Effector CD8-positive, alpha-beta T cell (primary cell): Measurements from ENCODE around the gene NLRC5.
A peak's percentile ranks its signal among the peaks of the same experiment; 100 is the strongest.
"Not testable (repeated sequence)": the region's sequence is repeated elsewhere in the genome, so short reads cannot be mapped to it uniquely, and the experiment has no call there.

Source experiments
- DNase-seq: peaks from one replicate; lab custom pipeline; 2025; lab: John Stamatoyannopoulos, UW

NLRC5 gene

DNA sequence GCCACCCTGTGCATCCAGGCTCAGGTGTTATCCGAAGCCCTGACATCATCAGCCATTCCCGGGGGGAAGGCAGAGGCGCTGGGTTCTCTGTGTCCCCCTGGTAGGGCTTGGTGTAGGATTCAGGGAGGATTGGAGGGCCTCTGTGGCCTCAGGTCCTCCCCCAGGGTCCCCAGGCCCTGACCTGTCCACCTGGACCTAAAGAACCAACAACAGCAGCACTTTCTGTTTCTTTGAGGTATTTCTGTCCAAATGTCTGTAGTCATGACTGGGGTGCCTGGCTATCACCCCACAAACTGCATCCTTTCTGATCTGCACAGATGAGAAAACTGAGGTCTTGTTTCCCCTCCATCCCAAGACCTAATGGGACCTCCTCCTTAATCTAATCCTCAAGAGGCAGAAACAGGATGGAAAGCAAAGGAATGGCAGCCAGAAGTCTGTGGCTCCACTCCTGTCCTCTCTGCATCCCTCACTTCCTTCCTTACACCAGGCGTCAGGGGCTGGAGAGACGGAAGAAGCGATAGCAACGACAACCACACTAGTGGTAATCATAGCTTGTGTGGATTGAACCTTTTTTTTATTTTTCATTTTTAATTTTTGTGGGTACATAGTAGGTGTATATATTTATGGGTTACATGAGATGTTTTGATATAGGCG is 11.8 kb downstream of the NLRC5 start:
- DNase-seq = no peak

DNA sequence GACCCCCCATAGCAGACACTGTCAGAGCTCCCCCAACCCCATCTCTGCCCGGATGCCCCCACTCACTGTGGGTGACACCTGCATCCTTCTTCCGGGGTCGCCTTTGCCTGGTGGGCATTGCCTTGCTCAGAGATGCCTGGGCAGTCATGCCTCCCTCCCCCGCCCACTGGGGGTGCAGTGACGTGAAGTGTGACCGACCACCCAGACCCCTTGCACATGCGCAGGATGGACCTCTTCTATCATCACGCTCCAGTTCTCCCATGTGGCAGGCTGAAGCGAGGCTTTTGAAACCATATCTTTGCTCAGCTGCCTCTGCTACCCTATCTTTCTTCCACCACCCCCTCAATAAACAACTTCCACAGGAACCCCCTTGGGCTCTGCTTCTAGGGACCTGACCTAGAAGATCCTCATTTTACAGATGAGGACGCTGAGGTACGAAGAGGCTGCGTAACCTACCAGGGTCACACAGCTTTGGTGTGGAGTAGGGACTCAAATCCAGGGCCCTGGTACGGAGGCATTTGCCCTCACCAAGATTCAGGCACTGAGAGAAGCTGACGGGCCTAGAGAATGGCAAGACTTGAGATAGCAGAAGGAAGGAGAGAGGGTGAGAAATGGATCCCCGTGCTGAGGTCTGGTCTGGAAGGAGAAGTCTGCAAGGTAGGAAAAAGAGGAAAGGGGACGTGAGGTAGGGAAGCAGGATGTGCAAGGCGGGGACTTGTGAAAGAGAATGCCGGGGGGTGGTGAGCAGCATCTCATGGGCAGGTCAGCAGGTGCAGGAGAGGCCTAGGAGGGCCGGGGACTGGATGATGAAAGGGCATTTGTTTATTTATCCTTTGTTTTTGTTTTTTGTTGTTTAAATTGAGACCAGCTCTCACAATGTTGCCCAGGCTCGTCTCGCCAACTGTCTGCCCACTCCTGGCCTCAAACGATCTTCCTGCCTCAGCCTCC is 14.4 kb downstream of the NLRC5 start:
- DNase-seq = no peak

DNA sequence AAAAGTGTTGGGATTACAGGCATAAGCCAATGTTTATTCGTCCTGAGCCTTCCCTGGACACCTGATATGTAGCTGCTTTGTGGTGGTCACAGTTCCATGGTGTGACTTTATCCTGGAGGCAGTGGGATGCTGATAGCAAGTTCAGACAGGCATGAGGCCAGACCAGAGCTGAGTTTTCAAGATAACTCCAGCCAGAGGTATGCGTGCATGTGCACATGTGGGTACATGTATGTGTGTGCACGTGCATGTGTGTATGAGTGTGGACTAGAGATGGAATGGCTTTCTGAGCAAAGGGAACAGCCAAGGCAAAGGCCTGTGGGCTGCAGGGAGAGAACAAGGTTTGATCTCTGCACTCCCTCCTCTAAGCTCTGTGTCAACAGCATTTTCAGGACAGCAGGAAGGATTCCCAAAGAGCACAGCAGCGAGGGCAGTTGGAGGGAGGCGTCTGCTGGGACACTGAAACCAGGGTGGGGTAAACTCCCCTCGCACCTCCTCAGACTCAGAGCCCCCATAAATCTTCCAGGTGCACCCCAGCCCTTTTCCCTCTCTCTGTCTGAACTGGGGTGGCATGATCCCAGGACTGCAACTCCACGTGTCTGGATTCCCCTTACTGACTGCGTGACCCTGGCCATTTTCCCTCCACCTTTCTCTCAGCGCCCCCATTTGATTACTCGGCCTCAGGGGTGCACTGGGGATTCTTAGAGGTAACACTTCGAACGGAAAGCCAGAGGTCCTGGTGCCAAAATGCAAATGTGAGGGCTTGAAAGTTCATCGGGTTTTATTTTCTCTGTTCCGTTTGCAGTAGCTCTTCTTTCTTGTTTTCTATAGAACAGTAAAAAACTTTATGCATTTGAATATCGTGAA is 15.3 kb downstream of the NLRC5 start:
- no peak for DNase-seq

DNA sequence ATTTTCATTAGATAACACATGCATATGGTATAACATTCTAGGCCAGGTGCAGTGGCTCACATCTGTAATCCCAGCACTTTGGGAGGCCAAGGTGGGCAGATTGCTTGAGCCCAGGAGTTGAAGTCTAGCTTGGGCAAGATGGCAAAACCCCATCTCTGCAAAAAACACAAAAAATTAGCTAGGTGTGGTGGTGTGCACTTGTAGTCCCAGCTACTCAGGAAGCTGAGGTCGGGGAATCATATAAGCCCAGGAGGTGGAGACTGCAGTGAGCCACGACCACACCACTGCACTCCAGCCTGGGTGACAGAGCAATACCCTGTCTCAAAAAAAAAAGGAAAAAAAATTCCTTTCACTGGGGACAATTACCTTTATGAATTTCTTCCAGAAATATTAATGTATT is 16.2 kb downstream of the NLRC5 start:
- not testable (repeated sequence) for DNase-seq

DNA sequence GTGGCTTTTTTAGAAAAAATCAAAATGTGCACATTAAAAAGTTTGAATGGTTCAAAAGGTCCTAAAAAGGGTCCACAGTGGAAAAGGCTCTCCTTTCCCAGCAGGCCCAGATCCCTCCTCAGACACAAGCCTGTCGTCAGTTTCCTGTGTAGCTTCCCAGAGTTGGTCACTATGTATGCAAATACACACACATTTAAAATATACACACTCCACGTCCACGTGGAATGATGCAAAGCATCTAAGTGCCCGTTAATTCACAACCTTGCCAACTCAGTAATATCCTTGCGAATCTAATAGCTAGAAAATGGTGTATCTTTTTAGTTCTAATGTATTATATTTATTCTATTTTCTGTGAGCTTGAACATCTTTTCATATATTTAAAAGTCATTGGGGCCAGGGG is 17.7 kb downstream of the NLRC5 start:
- DNase-seq = no peak

DNA sequence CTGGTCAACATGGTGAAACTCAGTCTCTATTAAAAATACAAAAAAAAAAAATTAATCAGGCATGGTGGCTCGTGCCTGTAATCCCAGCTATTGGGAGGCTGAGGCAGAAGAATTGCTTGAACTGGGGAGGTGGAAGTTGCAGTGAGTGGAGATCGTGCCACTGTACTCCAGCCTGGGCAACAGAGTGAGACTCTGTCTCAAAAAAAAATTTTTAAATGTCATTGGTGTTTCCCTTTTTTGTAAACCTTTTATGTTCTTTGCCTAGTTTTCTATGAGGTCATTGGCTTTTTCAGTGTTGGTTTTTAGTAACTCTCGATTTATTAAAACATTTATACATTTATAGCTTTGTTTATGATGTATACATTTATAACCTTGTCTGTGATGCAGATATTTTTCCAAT is 18.2 kb downstream of the NLRC5 start:
- no peak for DNase-seq

DNA sequence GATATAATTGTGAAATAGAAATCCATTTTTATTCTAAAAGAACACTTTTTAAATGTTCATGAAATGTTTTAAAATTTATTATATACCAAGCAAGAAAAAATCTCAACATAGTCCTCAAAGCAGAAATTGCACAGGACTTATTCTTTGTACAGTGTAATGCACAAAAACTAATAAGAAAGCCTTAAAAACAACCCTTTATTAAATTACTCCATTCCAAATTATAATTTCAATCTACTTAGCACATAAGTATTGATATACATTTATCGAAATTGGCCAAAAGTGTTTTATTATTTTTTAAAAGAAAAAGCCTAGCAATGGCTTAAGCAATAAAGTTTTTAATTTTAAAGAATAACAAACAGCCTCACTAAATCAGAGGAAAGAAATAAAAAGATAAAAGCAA is 19.1 kb downstream of the NLRC5 start:
- DNase-seq = no peak

DNA sequence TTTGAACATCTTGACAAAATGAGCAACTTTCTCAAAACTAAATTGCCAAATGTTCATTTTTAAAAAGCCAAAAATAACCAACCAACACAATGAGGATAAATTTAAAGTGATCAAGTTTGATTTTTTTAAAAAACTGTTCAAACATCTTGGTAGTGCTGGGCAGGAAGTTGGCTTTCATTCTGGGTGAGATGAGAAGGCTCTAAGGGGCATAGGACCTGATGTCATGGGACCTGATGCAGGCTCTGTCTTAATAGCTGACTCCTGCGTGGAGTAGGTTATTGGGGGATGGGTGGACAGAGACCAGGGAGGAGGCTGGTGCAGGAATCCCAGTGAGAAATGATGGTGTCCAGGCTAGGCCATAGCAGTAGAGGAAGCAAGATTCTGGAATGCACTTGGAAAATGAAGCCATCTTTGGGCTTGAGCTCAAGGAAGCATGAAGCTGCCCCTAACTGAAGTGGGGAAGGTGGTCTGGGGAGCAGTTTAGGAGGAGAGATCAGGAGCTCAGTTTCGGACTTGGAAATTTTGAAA is 20.4 kb downstream of the NLRC5 start:
- DNase-seq = no peak

DNA sequence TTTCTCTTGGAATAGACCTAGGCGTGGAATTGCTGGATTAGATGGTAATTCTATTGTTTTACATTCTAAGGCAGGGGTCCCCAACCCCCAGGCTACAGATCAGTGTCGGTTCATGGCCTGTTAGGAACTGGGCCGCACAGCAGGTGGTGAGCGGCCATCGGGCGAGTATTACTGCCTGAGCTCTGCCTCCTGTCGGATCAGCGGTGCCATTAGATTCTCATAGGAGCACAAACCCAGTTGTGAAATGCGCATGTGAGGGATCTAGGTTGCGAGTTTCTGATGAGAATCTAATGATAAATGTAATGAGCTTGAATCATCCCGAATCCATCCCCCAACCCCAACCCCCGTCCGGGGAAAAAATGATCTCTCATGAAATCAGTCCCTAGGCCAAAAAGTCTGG is 23.0 kb downstream of the NLRC5 start:
- DNase-seq = no peak

DNA sequence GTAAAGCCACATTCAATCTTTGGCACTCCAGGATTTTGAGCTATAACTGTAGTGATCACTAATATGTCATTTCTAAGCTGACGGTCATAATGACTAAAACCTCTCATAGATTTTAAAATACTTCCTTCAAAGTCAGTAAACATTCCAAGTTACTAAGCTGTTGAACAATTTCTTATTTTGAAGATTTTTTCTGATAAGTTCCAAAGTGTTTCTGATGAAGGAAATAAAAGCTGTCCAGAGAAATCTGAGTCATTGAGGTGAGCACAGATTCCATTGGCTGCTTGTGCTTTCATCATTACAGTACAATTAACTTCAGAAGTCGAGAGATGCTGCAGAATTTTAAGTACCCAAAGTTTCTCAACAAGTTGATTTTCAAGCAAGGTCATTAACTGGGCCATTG is 23.9 kb downstream of the NLRC5 start:
- no peak for DNase-seq

DNA sequence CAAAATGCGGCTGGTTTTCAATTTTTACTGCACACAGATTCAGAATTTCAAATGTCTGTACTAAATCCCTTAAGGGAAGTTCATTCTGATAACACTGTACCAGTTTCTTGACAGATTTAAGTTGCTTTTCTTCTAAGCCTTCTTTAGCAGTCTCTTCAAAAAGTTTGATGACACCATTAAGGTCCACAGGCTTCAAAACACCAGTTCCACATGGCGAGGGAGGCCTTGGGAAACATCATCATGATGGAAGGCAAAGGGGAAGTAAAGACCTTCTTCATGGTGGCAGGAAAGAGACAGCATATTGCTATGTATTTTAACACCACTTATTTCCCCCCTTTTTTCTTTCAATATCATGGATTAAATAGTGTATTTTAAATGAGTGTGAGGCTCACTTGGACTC is 24.5 kb downstream of the NLRC5 start:
- DNase-seq = no peak

DNA sequence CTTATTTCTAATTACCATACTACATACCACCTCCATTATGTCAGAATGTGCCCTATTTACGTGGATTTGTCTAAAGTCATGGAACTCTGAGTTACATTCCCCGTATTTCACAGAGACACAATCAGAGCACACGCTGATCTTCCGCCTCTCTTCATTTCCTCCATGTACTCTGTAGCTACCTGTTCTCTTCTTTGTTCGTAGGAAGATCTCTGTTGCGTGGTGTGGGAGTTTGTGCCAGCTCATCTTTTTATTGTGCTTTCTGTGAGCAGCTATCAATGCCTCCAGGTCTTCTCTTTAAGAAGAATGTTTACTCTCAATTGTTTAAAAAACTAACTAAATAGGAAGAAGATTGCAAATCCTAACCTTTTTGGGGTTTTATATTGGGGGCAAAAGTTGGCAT is 26.9 kb downstream of the NLRC5 start:
- DNase-seq = no peak

DNA sequence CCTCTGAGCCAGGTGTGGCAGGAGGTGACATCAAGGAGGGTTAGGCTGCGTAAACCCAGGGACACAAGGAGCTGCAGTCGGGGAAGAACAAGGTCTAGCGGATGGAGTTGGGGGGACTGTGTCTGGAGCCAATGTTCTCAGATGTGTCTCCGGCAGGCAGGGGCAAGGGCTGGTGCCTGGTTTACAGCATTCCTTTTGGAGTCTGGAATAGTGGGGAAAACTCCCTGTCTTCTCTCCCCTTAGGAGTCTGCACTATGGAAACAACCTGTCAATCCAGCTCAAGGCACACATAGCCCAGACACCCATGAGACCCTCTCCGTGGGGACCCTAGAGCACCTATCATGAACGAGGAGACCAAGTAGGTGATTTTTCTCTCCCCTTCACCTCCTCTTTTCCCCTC is 27.5 kb downstream of the NLRC5 start:
- DNase-seq = no peak

DNA sequence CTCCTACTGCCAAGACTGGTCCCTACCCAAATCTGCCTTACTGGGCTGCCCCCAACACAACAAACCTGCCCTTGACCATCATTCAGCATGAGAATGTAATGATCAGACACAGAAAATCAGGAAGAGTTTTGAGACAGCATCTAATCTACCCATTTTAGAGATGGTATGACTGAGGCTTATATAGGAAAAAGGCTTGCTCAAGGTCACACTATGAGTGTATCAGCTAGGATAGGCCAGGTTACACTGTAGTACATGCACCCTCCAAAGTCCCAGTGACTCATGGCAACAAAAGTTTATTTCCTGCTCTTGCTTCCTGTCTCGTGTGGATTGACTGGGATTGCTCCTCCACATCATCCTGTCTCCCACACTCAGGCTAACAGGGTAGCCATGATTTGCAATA is 27.9 kb downstream of the NLRC5 start:
- no peak for DNase-seq

DNA sequence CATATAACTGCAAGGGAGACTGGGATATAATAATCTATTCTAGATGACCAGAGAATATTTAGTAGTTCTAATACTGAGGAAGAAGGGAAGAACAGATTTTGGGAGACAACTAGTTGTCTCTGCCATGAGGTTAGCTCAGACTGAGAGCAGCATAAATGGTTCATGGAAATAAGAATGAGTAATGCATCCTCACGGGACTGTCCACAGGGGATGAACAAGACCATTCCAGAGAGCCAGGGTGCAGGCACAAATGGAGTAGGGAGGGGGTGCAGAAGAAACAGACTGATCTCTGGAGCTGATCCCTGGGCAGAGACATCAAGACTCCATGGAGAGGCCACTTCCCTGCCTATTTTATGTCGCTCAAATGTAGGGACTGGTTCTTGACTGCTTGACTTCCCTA is 30.4 kb downstream of the NLRC5 start:
- DNase-seq = no peak

DNA sequence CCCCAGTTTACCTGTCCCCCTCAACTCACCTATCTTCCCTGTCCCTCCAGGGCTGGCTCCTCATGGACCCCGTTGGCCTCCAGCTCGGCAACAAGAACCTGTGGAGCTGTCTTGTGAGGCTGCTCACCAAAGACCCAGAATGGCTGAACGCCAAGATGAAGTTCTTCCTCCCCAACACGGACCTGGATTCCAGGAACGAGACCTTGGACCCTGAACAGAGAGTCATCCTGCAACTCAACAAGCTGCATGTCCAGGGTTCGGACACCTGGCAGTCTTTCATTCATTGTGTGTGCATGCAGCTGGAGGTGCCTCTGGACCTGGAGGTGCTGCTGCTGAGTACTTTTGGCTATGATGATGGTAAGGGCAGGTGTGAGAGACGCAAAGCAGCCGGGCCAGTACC is 31.3 kb downstream of the NLRC5 start:
- no peak for DNase-seq

DNA sequence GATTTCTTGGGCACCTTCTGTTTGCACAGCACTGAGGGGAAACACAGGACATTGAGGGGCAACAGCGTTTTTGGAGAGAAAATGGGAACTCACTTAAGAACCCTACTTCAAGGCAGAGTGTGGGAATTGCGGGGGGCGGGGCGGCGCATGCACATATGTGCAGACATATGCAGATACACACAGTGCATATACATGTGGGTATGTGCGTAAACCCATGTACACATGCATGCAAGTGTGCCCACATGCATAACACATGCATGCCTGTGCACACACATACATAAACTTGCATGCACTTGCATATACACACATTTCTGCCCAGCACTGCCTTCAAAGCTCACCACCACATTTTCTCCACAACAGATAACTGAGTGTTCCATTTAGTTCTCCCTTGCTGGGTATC is 32.4 kb downstream of the NLRC5 start:
- DNase-seq = no peak

DNA sequence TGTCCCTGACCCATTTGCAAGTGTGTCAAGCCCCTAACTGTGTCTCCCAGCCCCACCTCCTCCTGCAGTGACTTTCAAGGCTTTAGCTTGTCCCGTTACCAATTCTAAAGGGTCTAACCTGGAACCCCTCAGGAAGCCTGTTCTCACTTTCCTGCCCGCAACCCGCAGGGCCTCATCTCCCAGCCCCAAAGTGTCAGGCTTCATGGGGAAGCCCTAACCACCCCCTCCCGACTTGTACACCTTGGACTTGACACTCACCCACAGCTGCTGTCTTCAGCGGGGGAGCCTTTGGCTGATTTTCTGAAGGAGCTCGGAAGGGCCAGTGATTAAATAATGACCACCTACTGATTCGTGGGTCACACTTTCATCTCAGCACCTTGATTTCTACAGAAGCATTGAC is 33.1 kb downstream of the NLRC5 start:
- DNase-seq = no peak

DNA sequence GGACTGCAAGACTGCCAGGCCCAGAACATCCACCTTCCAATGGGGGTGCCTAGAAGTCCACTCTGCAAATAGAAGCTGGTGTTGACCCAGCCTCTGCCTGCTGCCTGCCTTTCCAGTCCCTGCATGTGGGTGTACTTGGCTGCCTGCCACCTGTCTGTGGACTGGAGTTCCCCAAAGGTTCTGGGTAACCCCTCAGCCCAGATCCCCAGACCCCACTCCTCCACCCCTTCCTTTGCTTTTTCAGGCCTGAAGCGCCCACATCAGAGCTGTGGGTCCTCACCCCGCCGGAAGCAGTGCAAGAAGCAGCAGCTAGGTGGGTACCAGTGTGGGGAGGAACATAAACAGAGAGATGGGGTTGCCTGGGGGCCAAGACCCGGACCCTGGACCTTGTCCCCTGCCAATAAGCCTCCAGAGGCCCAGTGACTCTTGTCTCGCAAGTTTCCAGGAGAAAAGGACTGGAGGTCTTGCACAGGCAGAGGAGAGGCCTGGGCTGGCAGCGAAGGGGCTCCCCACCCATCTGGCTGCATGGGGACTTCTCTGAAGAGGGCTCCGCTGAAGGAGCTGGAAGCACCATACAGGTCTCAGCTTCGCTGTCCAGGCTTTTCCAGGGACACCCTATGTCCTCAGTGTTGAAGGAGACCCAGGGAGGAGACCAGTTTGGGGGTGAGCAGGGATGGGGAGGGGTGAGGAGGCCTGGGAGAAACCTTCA is 34.3 kb downstream of the NLRC5 start:
- peak; percentile 66 for DNase-seq

DNA sequence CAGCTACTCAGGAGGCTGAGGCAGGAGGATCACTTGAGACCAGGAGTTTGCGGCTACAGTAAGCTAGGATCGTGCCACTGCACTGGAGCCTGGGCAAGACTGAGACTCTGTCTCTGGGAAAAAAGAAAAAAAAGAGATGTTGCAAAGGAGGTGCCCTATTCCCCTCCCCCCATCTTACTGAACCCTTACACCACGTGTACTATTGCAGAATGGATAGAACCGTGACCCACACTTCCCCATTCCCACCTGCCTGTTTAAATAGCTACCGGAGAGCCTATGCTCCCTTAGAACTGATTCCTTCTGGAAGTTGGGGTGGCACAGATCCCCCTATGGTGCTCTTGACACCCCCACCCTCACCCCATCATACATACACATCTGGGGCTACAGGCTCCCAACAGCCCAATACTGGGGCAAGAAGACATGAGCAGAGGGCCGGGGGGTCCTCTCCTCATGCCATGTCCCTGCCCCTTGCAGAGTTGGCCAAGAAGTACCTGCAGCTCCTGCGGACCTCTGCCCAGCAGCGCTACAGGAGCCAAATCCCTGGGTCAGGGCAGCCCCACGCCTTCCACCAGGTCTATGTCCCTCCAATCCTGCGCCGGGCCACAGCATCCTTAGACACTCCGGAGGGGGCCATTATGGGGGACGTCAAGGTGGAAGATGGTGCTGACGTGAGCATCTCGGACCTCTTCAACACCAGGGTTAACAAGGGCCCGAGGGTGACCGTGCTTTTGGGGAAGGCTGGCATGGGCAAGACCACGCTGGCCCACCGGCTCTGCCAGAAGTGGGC is 35.7 kb downstream of the NLRC5 start:
- no peak for DNase-seq
